NCI-H146 (cell line): ENCODE results near the gene MINDY4.

ENCODE experiments used
- DNase-seq: peaks from one replicate; lab custom pipeline; 2025; lab: John Stamatoyannopoulos, UW

Gene MINDY4

GRCh38 chr7:30771174-30771879 lies at the start of gene MINDY4:
Gene MINDY4, plus strand, starts transcription at chr7:30771417. Its CDS starts 77 bp downstream, at chr7:30771494.
- peak; percentile 85 for DNase-seq

- no peak for DNase-seq
Observed at GRCh38 chr7:30722187-30722586, 49.0 kb upstream of the MINDY4 start.

- DNase-seq: no peak
Observed at GRCh38 chr7:30722671-30723070, 48.5 kb upstream of the MINDY4 start.

GRCh38 chr7:30723776-30724175 lies 47.4 kb upstream of the MINDY4 start:
- no peak for DNase-seq

GRCh38 chr7:30726296-30727006 lies 44.8 kb upstream of the MINDY4 start:
- no peak for DNase-seq

- DNase-seq: no peak
Observed at GRCh38 chr7:30727061-30727945, 43.9 kb upstream of the MINDY4 start.

- DNase-seq: no peak
Observed at GRCh38 chr7:30728591-30729100, 42.6 kb upstream of the MINDY4 start.

GRCh38 chr7:30729642-30730041 lies 41.6 kb upstream of the MINDY4 start:
- DNase-seq: no peak

- DNase-seq: no peak
Observed at GRCh38 chr7:30730097-30730496, 41.1 kb upstream of the MINDY4 start.

- DNase-seq: no peak
Observed at GRCh38 chr7:30730996-30731395, 40.2 kb upstream of the MINDY4 start.

- peak; percentile 58 for DNase-seq
Observed at GRCh38 chr7:30731581-30731980, 39.6 kb upstream of the MINDY4 start.

- no peak for DNase-seq
Observed at GRCh38 chr7:30732606-30733005, 38.6 kb upstream of the MINDY4 start.

GRCh38 chr7:30733216-30733615 lies 38.0 kb upstream of the MINDY4 start:
- no peak for DNase-seq

GRCh38 chr7:30733691-30734090 lies 37.5 kb upstream of the MINDY4 start:
- no peak for DNase-seq

- DNase-seq: no peak
Observed at GRCh38 chr7:30734497-30734896, 36.7 kb upstream of the MINDY4 start.

- no peak for DNase-seq
Observed at GRCh38 chr7:30735631-30736030, 35.6 kb upstream of the MINDY4 start.

GRCh38 chr7:30736291-30736690 lies 34.9 kb upstream of the MINDY4 start:
- DNase-seq: no peak

- DNase-seq: no peak
Observed at GRCh38 chr7:30738026-30738915, 32.9 kb upstream of the MINDY4 start.

- no peak for DNase-seq
Observed at GRCh38 chr7:30739691-30740090, 31.5 kb upstream of the MINDY4 start.

- DNase-seq: peak; percentile 52
Observed at GRCh38 chr7:30740417-30741181, 30.6 kb upstream of the MINDY4 start.

- DNase-seq: no peak
Observed at GRCh38 chr7:30741289-30741688, 29.9 kb upstream of the MINDY4 start.
